ENCODE measurements around the gene WFDC1. TPM values are rescaled to one million over a fixed set of nuclear protein-coding genes. Genes with fewer than 3 reads are reported as not detected.

Gene WFDC1
- under 1 TPM in 1 of 2 donors, not detected in 1; 0.15 TPM for total RNA-seq
- polyA plus RNA-seq (2013, experiment 1 of 2) = 0.89 TPM
- 0.99 TPM for polyA plus RNA-seq (2013, experiment 2 of 2)
- long read RNA-seq, experiment 1 = 0 reads
- long read RNA-seq, experiment 2 = 0 reads
- long read RNA-seq, experiment 3 = 0 reads
- long read RNA-seq, experiment 4 = 0 reads

DNA sequence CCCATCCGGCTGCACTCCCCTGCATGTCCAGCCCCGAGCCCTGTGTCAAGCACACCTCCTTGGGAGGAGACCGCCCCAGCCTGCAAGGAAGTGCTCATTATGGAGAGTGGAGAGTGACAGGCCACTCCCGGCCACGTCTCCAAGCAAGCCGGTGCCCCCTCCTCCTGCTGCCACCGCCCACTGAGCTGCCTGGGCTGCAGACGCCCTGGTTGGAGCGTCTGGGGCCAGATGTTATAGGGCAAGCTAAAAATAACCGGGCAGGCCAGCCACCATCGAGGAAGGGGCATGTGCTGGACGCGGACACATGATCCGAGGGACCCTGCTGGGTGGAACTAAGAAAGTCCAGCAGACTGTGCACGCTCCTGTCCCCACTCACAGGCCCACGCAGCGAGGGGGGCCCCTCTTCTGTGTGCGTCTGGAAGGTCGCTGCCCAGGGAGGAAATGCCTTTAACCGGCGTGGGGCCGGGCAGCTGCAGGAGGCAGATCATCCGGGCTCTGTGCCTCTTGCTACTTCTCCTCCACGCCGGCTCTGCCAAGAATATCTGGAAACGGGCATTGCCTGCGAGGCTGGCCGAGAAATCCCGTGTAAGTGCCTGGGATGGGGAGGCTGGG lies at the start of gene WFDC1:
Gene WFDC1 (plus strand): TSS at position 348 of the 612 bp plus-strand sequence. CDS start 94 bp downstream, at position 442.
- WGBS, 2 experiments (ENCODE audit: insufficient coverage in 1 of 2, insufficient read length in 1 of 2) = 61 to 70% methylated on average over 24 to 29 of the region's 29 CpGs
- H3K27me3 Mint-ChIP-seq (ENCODE audit: insufficient read depth) = peaks cover 21% of the 10 kb centered on the region
- peak; percentile 64 for DNase-seq

GRCh38 chr16:84245956-84246678 lies 48.6 kb upstream of the WFDC1 start:
- peaks cover 3% of the 10 kb centered on the region for H3K27me3 Mint-ChIP-seq (ENCODE audit: insufficient read depth)
- Histone ChIP-seq H3K4me3 (ENCODE audit: low read length) (no peak overlapping the region), H3K4me1 (ENCODE audit: control insufficient read depth, insufficient read depth, low read length) (no peaks in the 10 kb centered on the region), H3K36me3 (ENCODE audit: control insufficient read depth, insufficient read depth, low read length) (no peaks in the 10 kb centered on the region), H3K9ac (ENCODE audit: extremely low read depth, low read length, poor library complexity, severe bottlenecking) (no peak overlapping the region), H3K27me3 (ENCODE audit: control insufficient read depth, insufficient read depth, low read length, poor library complexity, severe bottlenecking) (no peaks in the 10 kb centered on the region), H3K9me3 (ENCODE audit: control insufficient read depth, low read length) (no peaks in the 10 kb centered on the region), H3K27ac (ENCODE audit: low read depth, low read length) (no peak overlapping the region)
- DNase-seq = no peak
- H3K9me3 Mint-ChIP-seq = peaks cover 6% of the 10 kb centered on the region
- H3K4me3 Mint-ChIP-seq = no peak overlapping the region
- H3K27ac Mint-ChIP-seq = no peak overlapping the region
- H3K36me3 Mint-ChIP-seq (ENCODE audit: low read depth) = no peaks in the 10 kb centered on the region
- TF ChIP-seq, protein P1, sequence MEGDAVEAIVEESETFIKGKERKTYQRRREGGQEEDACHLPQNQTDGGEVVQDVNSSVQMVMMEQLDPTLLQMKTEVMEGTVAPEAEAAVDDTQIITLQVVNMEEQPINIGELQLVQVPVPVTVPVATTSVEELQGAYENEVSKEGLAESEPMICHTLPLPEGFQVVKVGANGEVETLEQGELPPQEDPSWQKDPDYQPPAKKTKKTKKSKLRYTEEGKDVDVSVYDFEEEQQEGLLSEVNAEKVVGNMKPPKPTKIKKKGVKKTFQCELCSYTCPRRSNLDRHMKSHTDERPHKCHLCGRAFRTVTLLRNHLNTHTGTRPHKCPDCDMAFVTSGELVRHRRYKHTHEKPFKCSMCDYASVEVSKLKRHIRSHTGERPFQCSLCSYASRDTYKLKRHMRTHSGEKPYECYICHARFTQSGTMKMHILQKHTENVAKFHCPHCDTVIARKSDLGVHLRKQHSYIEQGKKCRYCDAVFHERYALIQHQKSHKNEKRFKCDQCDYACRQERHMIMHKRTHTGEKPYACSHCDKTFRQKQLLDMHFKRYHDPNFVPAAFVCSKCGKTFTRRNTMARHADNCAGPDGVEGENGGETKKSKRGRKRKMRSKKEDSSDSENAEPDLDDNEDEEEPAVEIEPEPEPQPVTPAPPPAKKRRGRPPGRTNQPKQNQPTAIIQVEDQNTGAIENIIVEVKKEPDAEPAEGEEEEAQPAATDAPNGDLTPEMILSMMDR (conservative IDR thresholded peaks at IDR 0.05) = no peak
- H3K4me1 Mint-ChIP-seq = peaks cover 2% of the 10 kb centered on the region
- WGBS, 2 experiments (ENCODE audit: insufficient coverage in 1 of 2, insufficient read length in 1 of 2) = 93 to 96% methylated on average over 10 of the region's 10 CpGs

More for the DNA sequence above, at the start of gene WFDC1:
- Mint-ChIP-seq H3K36me3 (ENCODE audit: low read depth) (no peaks in the 10 kb centered on the region), H3K27ac (no peak within 1 kb of the TSS), H3K9me3 (no peaks in the 10 kb centered on the region), H3K4me3 (no peak within 1 kb of the TSS), H3K4me1 (peaks cover 8% of the 10 kb centered on the region)
- Histone ChIP-seq H3K4me1 (ENCODE audit: control insufficient read depth, insufficient read depth, low read length) (peaks cover 1% of the 10 kb centered on the region), H3K4me3 (ENCODE audit: low read length) (no peak within 1 kb of the TSS), H3K27ac (ENCODE audit: low read depth, low read length) (no peak within 1 kb of the TSS), H3K36me3 (ENCODE audit: control insufficient read depth, insufficient read depth, low read length) (no peaks in the 10 kb centered on the region), H3K9ac (ENCODE audit: extremely low read depth, low read length, poor library complexity, severe bottlenecking) (no peak within 1 kb of the TSS), H3K27me3 (ENCODE audit: control insufficient read depth, insufficient read depth, low read length, poor library complexity, severe bottlenecking) (peaks cover 20% of the 10 kb centered on the region), H3K9me3 (ENCODE audit: control insufficient read depth, low read length) (no peaks in the 10 kb centered on the region)
- TF ChIP-seq, protein P1 (conservative IDR thresholded peaks at IDR 0.05) = no peak

GRCh38 chr16:84246679-84247077 lies 48.0 kb upstream of the WFDC1 start:
- DNase-seq = no peak
- Histone ChIP-seq H3K9ac (ENCODE audit: extremely low read depth, low read length, poor library complexity, severe bottlenecking) (no peak overlapping the region), H3K9me3 (ENCODE audit: control insufficient read depth, low read length) (no peaks in the 10 kb centered on the region), H3K4me3 (ENCODE audit: low read length) (no peak overlapping the region), H3K36me3 (ENCODE audit: control insufficient read depth, insufficient read depth, low read length) (no peaks in the 10 kb centered on the region), H3K27ac (ENCODE audit: low read depth, low read length) (no peak overlapping the region), H3K4me1 (ENCODE audit: control insufficient read depth, insufficient read depth, low read length) (no peaks in the 10 kb centered on the region), H3K27me3 (ENCODE audit: control insufficient read depth, insufficient read depth, low read length, poor library complexity, severe bottlenecking) (no peaks in the 10 kb centered on the region)
- peaks cover 2% of the 10 kb centered on the region for H3K4me1 Mint-ChIP-seq
- peaks cover 6% of the 10 kb centered on the region for H3K9me3 Mint-ChIP-seq
- H3K27me3 Mint-ChIP-seq (ENCODE audit: insufficient read depth) = peaks cover 7% of the 10 kb centered on the region
- TF ChIP-seq, protein P1 (conservative IDR thresholded peaks at IDR 0.05) = no peak
- WGBS, 2 experiments (ENCODE audit: insufficient coverage in 1 of 2, insufficient read length in 1 of 2) = 86 to 100% methylated on average over 4 to 5 of the region's 5 CpGs
- H3K36me3 Mint-ChIP-seq (ENCODE audit: low read depth) = no peaks in the 10 kb centered on the region
- H3K27ac Mint-ChIP-seq = no peak overlapping the region
- no peak overlapping the region for H3K4me3 Mint-ChIP-seq

All from endodermal cell (in vitro differentiated cells).